ENCODE data around the gene CCSER1. TPM values are rescaled to one million over a fixed set of nuclear protein-coding genes. Genes with fewer than 3 reads are reported as not detected.

The CCSER1 gene
- total and polyA plus RNA-seq, 2 of the 8 experiments (the other 6 are each of a cell fraction or from before 2014, with no cell fraction given) = 0.26 to 0.84 TPM

- no peak for TF ChIP-seq JUN (IDR thresholded peaks at IDR 0.05; ENCODE audit: low read depth, low read length)
- no peak for TF ChIP-seq USF2 (IDR thresholded peaks at IDR 0.05; ENCODE audit: low read length)
- no peak for TF ChIP-seq GTF2F1 (IDR thresholded peaks at IDR 0.05; ENCODE audit: borderline replicate concordance, low read depth, low read length)
- TF ChIP-seq KDM5A (IDR thresholded peaks at IDR 0.05; ENCODE audit: low read length) = no peak
- WGBS, 2 experiments (ENCODE audit: extremely low coverage in 1 of 2, insufficient coverage in 1 of 2, insufficient read length in 1 of 2, insufficient replicate concordance in 2 of 2, low coverage in 1 of 2, low lambda C conversion rate in 2 of 2, missing lambda C conversion rate in 1 of 2) = 86% methylated on average over 3 of the region's 3 CpGs; no CpG with 5 or more reads in 1 of the 2 experiments
- Histone ChIP-seq H3K4ac (replicated peaks; ENCODE audit: insufficient read length, low read depth, low read length) (no peak overlapping the region), H2BK20ac (ENCODE audit: low read length) (no peak overlapping the region), H3K9me3 (ENCODE audit: insufficient read depth in 2 of 2, low read depth in 1 of 2, low read length in 1 of 2) (no peaks in the 10 kb centered on the region), H3K4me1 (replicated peaks in 1 of 4; ENCODE audit: control insufficient read depth in 3 of 4, insufficient read depth in 4 of 4, low read length in 3 of 4) (peaks cover 0 to 9% (median 4%) of the 10 kb centered on the region in 4 experiments; a peak in 4 of 7 replicates), H2AK5ac (ENCODE audit: low read depth, low read length) (no peak overlapping the region), H2BK12ac (ENCODE audit: low read depth, low read length) (no peak overlapping the region), H3K56ac (replicated peaks; ENCODE audit: insufficient read length, low read depth, low read length) (no peak overlapping the region), H3K18ac (ENCODE audit: extremely low read depth, low read length) (no peak overlapping the region), H4K5ac (ENCODE audit: insufficient read length, low read depth, low read length) (no peak overlapping the region), H4K91ac (replicated peaks; ENCODE audit: insufficient read length, low read length) (no peak overlapping the region), H3K14ac (ENCODE audit: insufficient read length) (no peak overlapping the region), H2BK15ac (ENCODE audit: low read length) (no peak overlapping the region), H3K23ac (ENCODE audit: insufficient read length) (no peak overlapping the region), H2AFZ (ENCODE audit: low read length) (no peak overlapping the region), H3K79me2 (ENCODE audit: control insufficient read depth in 1 of 2, insufficient read depth in 2 of 2, low read length in 2 of 2) (no peaks in the 10 kb centered on the region), H3K27me3 (replicated peaks in 1 of 4; ENCODE audit: control insufficient read depth in 3 of 4, extremely low read depth in 1 of 4, insufficient read depth in 3 of 4, low read length in 3 of 4) (peaks cover 0 to 6% (median 2%) of the 10 kb centered on the region in 4 experiments; a peak in 4 of 7 replicates), H4K20me1 (replicated peaks in 1 of 2; ENCODE audit: control insufficient read depth in 1 of 2, insufficient read depth in 2 of 2, low read length in 2 of 2) (no peaks in the 10 kb centered on the region), H3K27ac (ENCODE audit: low read depth, low read length) (no peak overlapping the region), H3K9ac (replicated peaks in 1 of 4; ENCODE audit: extremely low read depth in 1 of 4, low read depth in 3 of 4, low read length in 3 of 4) (no peak overlapping the region), H3K4me3 (ENCODE audit: extremely low read depth in 1 of 4, insufficient read depth in 2 of 4, low read depth in 3 of 4, low read length in 4 of 4) (no peak overlapping the region), H3K4me2 (ENCODE audit: insufficient read depth in 1 of 2, low read depth in 2 of 2, low read length in 2 of 2) (no peak overlapping the region), H3K36me3 (ENCODE audit: control insufficient read depth in 2 of 4, insufficient read depth in 4 of 4, low read length in 3 of 4) (no peaks in the 10 kb centered on the region), H2BK5ac (ENCODE audit: low read depth, low read length) (no peak overlapping the region), H4K8ac (ENCODE audit: extremely low read depth, insufficient read depth, low read length) (no peak overlapping the region), H3K23me2 (ENCODE audit: low read depth, low read length) (no peaks in the 10 kb centered on the region), H3K79me1 (ENCODE audit: low read depth, low read length) (no peaks in the 10 kb centered on the region), H2BK120ac (replicated peaks; ENCODE audit: low read depth, low read length) (no peak overlapping the region)
- no peak for DNase-seq (ENCODE audit: low read depth in 1 of 2, low spot score in 2 of 2)
- no peak for FAIRE-seq
- ChIA-PET CTCF (ENCODE audit: partially characterized antibody) (no interaction called here), POLR2A (ENCODE audit: partially characterized antibody) (no interaction called here)
Measured at GRCh38 chr4:90121676-90122354, 5.4 kb upstream of the CCSER1 start.
